ENCODE results near the gene ANKRD11. TPM values are rescaled to one million over a fixed set of nuclear protein-coding genes. Genes with fewer than 3 reads are reported as not detected.

ANKRD11 gene
- total RNA-seq, 1 experiment from 2014 or later = 266 TPM

DNA sequence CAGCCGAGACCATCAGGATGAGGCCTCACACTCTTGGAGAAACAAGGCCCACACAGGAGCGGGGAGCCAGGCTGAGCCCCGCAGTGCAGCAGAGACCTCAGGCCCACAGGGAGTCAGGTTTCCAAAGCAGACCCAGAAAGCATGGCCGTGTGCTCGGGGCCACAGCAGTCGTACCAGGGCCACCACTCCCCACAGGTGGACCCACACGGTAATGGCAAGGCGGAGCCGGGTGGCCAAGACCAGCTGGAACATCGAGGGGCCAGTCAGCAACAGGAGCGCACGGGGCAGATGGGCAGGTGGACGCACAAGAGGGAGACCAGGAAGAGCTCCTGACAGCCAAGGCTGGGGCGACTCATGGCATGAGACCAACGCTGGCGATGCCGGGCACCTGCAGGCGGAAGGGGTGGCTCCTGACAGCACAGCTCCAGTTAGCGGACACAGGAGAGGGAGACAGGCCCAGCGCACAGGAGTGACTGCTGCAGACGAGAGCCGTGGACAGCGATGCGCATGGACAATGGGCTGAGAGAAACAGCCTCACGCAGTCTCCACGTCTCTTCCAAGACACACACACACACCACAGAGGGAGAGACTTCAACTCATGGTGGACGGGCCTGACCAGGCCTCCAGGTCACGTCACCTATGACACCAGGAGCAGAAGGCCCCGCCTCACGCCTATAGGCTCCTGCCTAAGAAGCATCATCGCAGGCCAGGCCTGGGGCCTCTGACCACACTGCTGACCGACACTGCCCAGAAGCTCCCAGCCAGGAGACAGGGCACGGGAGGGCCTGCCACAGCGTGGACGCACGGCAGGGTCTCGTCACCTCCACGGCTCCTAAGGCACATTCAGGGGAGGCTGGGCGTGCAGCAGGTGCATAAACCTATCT, 214.3 kb downstream of the ANKRD11 start:
- H3K27ac ChIP-seq (ENCODE audit: low read depth, low read length) = no peak overlapping the region
- no peaks in the 10 kb centered on the region for H3K4me1 ChIP-seq (ENCODE audit: control insufficient read depth in 1 of 2, insufficient read depth in 2 of 2, low read length in 2 of 2)
- H4K20me1 ChIP-seq (ENCODE audit: insufficient read depth) = no peaks in the 10 kb centered on the region
- peaks cover 36% of the 10 kb centered on the region; the same call in 1 of the 2 replicates for H3K79me2 ChIP-seq (ENCODE audit: insufficient read depth, low read length)
- H3K27me3 ChIP-seq (ENCODE audit: insufficient read depth, low read length) = no peaks in the 10 kb centered on the region
- peaks cover 44 to 61% of the 10 kb centered on the region in 2 experiments; a peak in 3 of 4 replicates for H3K36me3 ChIP-seq (ENCODE audit: control insufficient read depth in 1 of 2, insufficient read depth in 2 of 2, low read length in 2 of 2)
- ATAC-seq = no peak
- intact Hi-C loops (cut with micrococcal nuclease) = no loop called here
- TF ChIP-seq, protein P1, sequence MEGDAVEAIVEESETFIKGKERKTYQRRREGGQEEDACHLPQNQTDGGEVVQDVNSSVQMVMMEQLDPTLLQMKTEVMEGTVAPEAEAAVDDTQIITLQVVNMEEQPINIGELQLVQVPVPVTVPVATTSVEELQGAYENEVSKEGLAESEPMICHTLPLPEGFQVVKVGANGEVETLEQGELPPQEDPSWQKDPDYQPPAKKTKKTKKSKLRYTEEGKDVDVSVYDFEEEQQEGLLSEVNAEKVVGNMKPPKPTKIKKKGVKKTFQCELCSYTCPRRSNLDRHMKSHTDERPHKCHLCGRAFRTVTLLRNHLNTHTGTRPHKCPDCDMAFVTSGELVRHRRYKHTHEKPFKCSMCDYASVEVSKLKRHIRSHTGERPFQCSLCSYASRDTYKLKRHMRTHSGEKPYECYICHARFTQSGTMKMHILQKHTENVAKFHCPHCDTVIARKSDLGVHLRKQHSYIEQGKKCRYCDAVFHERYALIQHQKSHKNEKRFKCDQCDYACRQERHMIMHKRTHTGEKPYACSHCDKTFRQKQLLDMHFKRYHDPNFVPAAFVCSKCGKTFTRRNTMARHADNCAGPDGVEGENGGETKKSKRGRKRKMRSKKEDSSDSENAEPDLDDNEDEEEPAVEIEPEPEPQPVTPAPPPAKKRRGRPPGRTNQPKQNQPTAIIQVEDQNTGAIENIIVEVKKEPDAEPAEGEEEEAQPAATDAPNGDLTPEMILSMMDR (IDR thresholded peaks at IDR 0.05 in 2 of 3, conservative IDR thresholded peaks at IDR 0.05 in 1 of 3; ENCODE audit: borderline replicate concordance in 1 of 3, insufficient read depth in 1 of 3, low read depth in 2 of 3, low read length in 2 of 3) = no peak
- TF ChIP-seq SRF (IDR thresholded peaks at IDR 0.05; ENCODE audit: low read depth) = no peak
- no peak for TF ChIP-seq CBX3 (IDR thresholded peaks at IDR 0.05; ENCODE audit: low read depth)
- TF ChIP-seq SIN3A (IDR thresholded peaks at IDR 0.05; ENCODE audit: low read depth) = no peak
- TF ChIP-seq YY1 (IDR thresholded peaks at IDR 0.05; ENCODE audit: extremely low read depth, insufficient replicate concordance, low read depth, low read length) = no peak
- no peak for TF ChIP-seq POLR2AphosphoS5 (IDR thresholded peaks at IDR 0.05; ENCODE audit: low read depth, low read length)
- ChIA-PET RAD21 (ENCODE audit: low non-redundant PET in 1 of 2, low total read pairs in 2 of 2, uncharacterized antibody in 2 of 2, unreplicated experiment in 2 of 2) (no interaction called here), POLR2A (no interaction called here), CTCF (no interaction called here)
- H3K4me3 ChIP-seq (replicated peaks in 1 of 2; ENCODE audit: low read depth in 1 of 2, low read length in 2 of 2) = no peak overlapping the region
- H3K9me3 ChIP-seq (ENCODE audit: control insufficient read depth in 1 of 2, insufficient read depth in 1 of 2, low read depth in 1 of 2, low read length in 2 of 2) = no peaks in the 10 kb centered on the region
- no peak overlapping the region for H3K9ac ChIP-seq (ENCODE audit: low read length)
- H3K9me2 ChIP-seq (ENCODE audit: insufficient read depth) = no peaks in the 10 kb centered on the region
- no peak for DNase-seq (ENCODE audit: low read depth, low spot score)
- no peak overlapping the region for H3K4me2 ChIP-seq (ENCODE audit: low read length)
- no TSS peak for BruUV-seq (replicated peaks)
- H2AFZ ChIP-seq (ENCODE audit: low read depth, low read length, poor library complexity, severe bottlenecking) = no peak overlapping the region

DNA sequence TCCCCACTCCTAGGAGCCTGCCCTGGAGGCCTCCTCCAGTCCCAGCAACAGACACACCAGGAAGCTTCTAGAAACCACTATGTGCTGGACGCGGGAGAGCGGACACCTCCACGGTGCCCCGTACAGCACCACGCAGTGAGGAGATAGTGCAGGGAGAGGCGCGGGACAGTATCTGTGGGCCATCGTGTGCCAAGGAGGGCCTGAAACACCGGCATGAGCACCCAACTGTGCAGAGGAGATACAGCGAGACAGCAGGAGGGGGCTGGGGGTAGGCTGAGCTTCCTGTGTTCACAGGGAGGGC, 215.1 kb downstream of the ANKRD11 start:
- Histone ChIP-seq H3K9ac (ENCODE audit: low read length) (no peak overlapping the region), H3K27me3 (ENCODE audit: insufficient read depth, low read length) (no peaks in the 10 kb centered on the region), H3K4me1 (ENCODE audit: control insufficient read depth in 1 of 2, insufficient read depth in 2 of 2, low read length in 2 of 2) (peaks cover 0 to 4% of the 10 kb centered on the region in 2 experiments; a peak in 1 of 4 replicates), H3K9me2 (ENCODE audit: insufficient read depth) (no peaks in the 10 kb centered on the region), H3K9me3 (ENCODE audit: control insufficient read depth in 1 of 2, insufficient read depth in 1 of 2, low read depth in 1 of 2, low read length in 2 of 2) (no peaks in the 10 kb centered on the region), H3K79me2 (ENCODE audit: insufficient read depth, low read length) (peaks cover 40% of the 10 kb centered on the region; the same call in 1 of the 2 replicates), H2AFZ (ENCODE audit: low read depth, low read length, poor library complexity, severe bottlenecking) (no peak overlapping the region), H4K20me1 (ENCODE audit: insufficient read depth) (no peaks in the 10 kb centered on the region), H3K4me3 (replicated peaks in 1 of 2; ENCODE audit: low read depth in 1 of 2, low read length in 2 of 2) (no peak overlapping the region), H3K36me3 (ENCODE audit: control insufficient read depth in 1 of 2, insufficient read depth in 2 of 2, low read length in 2 of 2) (peaks cover 39 to 59% of the 10 kb centered on the region in 2 experiments; a peak in 3 of 4 replicates), H3K4me2 (ENCODE audit: low read length) (no peak overlapping the region), H3K27ac (ENCODE audit: low read depth, low read length) (no peak overlapping the region)
- ChIA-PET RAD21 (ENCODE audit: low non-redundant PET in 1 of 2, low total read pairs in 2 of 2, uncharacterized antibody in 2 of 2, unreplicated experiment in 2 of 2) (no interaction called here), CTCF (no interaction called here), POLR2A (no interaction called here)
- ATAC-seq = no peak
- BruUV-seq (replicated peaks) = no TSS peak
- intact Hi-C loops (cut with micrococcal nuclease) = no loop called here
- no peak for DNase-seq (ENCODE audit: low read depth, low spot score)
- no peak for TF ChIP-seq POLR2A (IDR thresholded peaks at IDR 0.05; ENCODE audit: borderline replicate concordance, extremely low read depth, insufficient read depth, insufficient read length)
- TF ChIP-seq CBX3 (IDR thresholded peaks at IDR 0.05; ENCODE audit: low read depth) = no peak
- TF ChIP-seq CEBPB (IDR thresholded peaks at IDR 0.05; ENCODE audit: low read depth) = no peak
- TF ChIP-seq, protein P2, sequence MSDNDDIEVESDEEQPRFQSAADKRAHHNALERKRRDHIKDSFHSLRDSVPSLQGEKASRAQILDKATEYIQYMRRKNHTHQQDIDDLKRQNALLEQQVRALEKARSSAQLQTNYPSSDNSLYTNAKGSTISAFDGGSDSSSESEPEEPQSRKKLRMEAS (IDR thresholded peaks at IDR 0.05) = no peak
- no peak for TF ChIP-seq ZNF274 (IDR thresholded peaks at IDR 0.05; ENCODE audit: low read depth, low read length)
- TF ChIP-seq ELF1 (IDR thresholded peaks at IDR 0.05; ENCODE audit: borderline replicate concordance, low read depth) = no peak
- TF ChIP-seq POLR2AphosphoS5 (IDR thresholded peaks at IDR 0.05; ENCODE audit: low read depth, low read length) = no peak
- no peak for TF ChIP-seq SIN3A (IDR thresholded peaks at IDR 0.05; ENCODE audit: low read depth)
- no peak for TF ChIP-seq TCF7L2 (IDR thresholded peaks at IDR 0.05; ENCODE audit: borderline replicate concordance, extremely low read depth, insufficient read depth, insufficient read length)
- no peak for TF ChIP-seq SRF (IDR thresholded peaks at IDR 0.05; ENCODE audit: low read depth)
- no peak for TF ChIP-seq EZH2 (IDR thresholded peaks at IDR 0.05)
- TF ChIP-seq JUND (IDR thresholded peaks at IDR 0.05) = no peak

All from HCT116 (cell line).